Neural cell (in vitro differentiated cells): Measurements from ENCODE around the gene NIPA2.

Experiments used
- EZH2 ChIP-seq: fragments of 200-600, 300-800 bp; shearing (Covaris generic), sonication (generic); IDR thresholded peaks from 2 replicates; pipeline ENCODE4 v1.6.1; 2014; ENCODE audit warnings: antibody characterized with exemption, low read length, borderline replicate concordance, mild to moderate bottlenecking; ENCODE audit not compliant: insufficient read depth, poor library complexity, severe bottlenecking
- MXI1 ChIP-seq: fragments of 450-650 bp; conservative IDR thresholded peaks from 2 replicates; pipeline ENCODE4 v1.6.1; 2014; ENCODE audit warnings: antibody characterized with exemption, mild to moderate bottlenecking; ENCODE audit not compliant: poor library complexity, severe bottlenecking
- POLR2AphosphoS5 ChIP-seq: IDR thresholded peaks from 2 replicates; pipeline ENCODE4 v1.6.1; 2012
- RAD21 ChIP-seq: fragments of 450-650 bp; conservative IDR thresholded peaks from 2 replicates; pipeline ENCODE4 v1.6.1; 2014; ENCODE audit warnings: antibody characterized with exemption, mild to moderate bottlenecking, moderate library complexity
- SMC3 ChIP-seq: fragments of 450-650 bp; conservative IDR thresholded peaks from 2 replicates; pipeline ENCODE4 v1.6.1; 2014; ENCODE audit warnings: antibody characterized with exemption, mild to moderate bottlenecking, moderate library complexity; ENCODE audit not compliant: poor library complexity
- TAF1 ChIP-seq: IDR thresholded peaks from 2 replicates; pipeline ENCODE4 v1.6.1; 2012; ENCODE audit warnings: low read depth
- TF ChIP-seq, protein P1 (sequence below): fragments of 450-650 bp; IDR thresholded peaks from 2 replicates; pipeline ENCODE4 v1.5.1; 2014; ENCODE audit warnings: antibody characterized with exemption, mild to moderate bottlenecking, moderate library complexity; ENCODE audit not compliant: poor library complexity, severe bottlenecking
- TF ChIP-seq, protein P2 (sequence below): IDR thresholded peaks from 2 replicates; pipeline ENCODE4 v1.6.1; 2012; ENCODE audit warnings: borderline replicate concordance

DNA sequence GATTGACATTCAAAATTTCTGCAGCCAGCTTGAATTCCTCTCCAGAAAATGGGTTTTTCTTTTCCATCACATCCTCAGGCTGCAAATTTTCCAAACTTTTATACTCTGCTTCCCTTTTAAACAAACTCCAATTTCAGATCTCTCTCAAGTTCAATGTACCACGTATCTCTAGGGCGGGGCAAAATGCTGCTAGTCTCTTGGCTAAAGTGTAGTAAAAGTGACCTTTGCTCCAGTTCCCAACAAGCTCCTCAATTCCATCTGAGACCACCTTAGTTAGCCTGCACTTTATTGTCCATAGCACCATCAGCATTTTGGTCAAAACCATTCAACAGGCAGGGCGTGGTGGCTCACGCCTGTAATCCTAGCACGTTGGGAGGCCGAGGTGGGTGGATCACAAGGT lies 46.7 kb downstream of the NIPA2 start:
- no peak for TF ChIP-seq TAF1
- no peak for TF ChIP-seq RAD21
- TF ChIP-seq SMC3, result no peak
- TF ChIP-seq, protein P1, sequence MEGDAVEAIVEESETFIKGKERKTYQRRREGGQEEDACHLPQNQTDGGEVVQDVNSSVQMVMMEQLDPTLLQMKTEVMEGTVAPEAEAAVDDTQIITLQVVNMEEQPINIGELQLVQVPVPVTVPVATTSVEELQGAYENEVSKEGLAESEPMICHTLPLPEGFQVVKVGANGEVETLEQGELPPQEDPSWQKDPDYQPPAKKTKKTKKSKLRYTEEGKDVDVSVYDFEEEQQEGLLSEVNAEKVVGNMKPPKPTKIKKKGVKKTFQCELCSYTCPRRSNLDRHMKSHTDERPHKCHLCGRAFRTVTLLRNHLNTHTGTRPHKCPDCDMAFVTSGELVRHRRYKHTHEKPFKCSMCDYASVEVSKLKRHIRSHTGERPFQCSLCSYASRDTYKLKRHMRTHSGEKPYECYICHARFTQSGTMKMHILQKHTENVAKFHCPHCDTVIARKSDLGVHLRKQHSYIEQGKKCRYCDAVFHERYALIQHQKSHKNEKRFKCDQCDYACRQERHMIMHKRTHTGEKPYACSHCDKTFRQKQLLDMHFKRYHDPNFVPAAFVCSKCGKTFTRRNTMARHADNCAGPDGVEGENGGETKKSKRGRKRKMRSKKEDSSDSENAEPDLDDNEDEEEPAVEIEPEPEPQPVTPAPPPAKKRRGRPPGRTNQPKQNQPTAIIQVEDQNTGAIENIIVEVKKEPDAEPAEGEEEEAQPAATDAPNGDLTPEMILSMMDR, result no peak
- TF ChIP-seq POLR2AphosphoS5, result no peak
- no peak for TF ChIP-seq EZH2
- no peak for TF ChIP-seq MXI1
- TF ChIP-seq, protein P2, sequence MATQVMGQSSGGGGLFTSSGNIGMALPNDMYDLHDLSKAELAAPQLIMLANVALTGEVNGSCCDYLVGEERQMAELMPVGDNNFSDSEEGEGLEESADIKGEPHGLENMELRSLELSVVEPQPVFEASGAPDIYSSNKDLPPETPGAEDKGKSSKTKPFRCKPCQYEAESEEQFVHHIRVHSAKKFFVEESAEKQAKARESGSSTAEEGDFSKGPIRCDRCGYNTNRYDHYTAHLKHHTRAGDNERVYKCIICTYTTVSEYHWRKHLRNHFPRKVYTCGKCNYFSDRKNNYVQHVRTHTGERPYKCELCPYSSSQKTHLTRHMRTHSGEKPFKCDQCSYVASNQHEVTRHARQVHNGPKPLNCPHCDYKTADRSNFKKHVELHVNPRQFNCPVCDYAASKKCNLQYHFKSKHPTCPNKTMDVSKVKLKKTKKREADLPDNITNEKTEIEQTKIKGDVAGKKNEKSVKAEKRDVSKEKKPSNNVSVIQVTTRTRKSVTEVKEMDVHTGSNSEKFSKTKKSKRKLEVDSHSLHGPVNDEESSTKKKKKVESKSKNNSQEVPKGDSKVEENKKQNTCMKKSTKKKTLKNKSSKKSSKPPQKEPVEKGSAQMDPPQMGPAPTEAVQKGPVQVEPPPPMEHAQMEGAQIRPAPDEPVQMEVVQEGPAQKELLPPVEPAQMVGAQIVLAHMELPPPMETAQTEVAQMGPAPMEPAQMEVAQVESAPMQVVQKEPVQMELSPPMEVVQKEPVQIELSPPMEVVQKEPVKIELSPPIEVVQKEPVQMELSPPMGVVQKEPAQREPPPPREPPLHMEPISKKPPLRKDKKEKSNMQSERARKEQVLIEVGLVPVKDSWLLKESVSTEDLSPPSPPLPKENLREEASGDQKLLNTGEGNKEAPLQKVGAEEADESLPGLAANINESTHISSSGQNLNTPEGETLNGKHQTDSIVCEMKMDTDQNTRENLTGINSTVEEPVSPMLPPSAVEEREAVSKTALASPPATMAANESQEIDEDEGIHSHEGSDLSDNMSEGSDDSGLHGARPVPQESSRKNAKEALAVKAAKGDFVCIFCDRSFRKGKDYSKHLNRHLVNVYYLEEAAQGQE, result no peak
